PC-3 (cell line): Measurements from ENCODE around the gene PRRC2B. TPM values are rescaled to one million over a fixed set of nuclear protein-coding genes. Genes with fewer than 3 reads are reported as not detected.

Experiments
- ATAC-seq: fragments of 200-7000 bp; cut with Tn5 transposase; 2 replicates; pipeline ENCODE4 v1.9.1; 2020; ENCODE audit warnings: mild to moderate bottlenecking, moderate library complexity
- BruUV-seq: library from RNA; stranded (reverse); fragments of 400-500 nt; replicated peaks from 2 replicates; lab custom pipeline; 2021; lab: Mats Ljungman, UMichigan
- CTCF ChIA-PET: fragments of 300-600 bp; sonication (Branson Sonifier 250); formaldehyde crosslinking; loops from one replicate; lab custom pipeline; 2022; ENCODE audit warnings: antibody characterized with exemption; lab: Charles Lee
- POLR2A ChIA-PET: fragments of 300-600 bp; sonication (Branson Sonifier 250); formaldehyde crosslinking; loops from one replicate; lab custom pipeline; 2022; ENCODE audit warnings: antibody characterized with exemption; ENCODE audit not compliant: unreplicated experiment; lab: Charles Lee
- DNase-seq: peaks from one replicate; pipeline ENCODE4 v3.0.0-alpha.2; 2015
- H2AFZ ChIP-seq: fragments of 300-600 bp; sonication (generic); 2 replicates; pipeline ENCODE4 v1.6.0; 2016; ENCODE audit warnings: antibody characterized with exemption, low read length
- H3F3A ChIP-seq: fragments of 300-600 bp; sonication (generic); one replicate; pipeline ENCODE4 v1.6.0; 2017; ENCODE audit warnings: antibody characterized with exemption, low read length, control low read depth, mild to moderate bottlenecking; ENCODE audit not compliant: unreplicated experiment
- H3K27ac ChIP-seq: fragments of 300-600 bp; sonication (generic); 2 replicates; pipeline ENCODE4 v1.5.1; 2016; ENCODE audit warnings: mild to moderate bottlenecking, low read length
- H3K27me3 ChIP-seq: fragments of 300-600 bp; sonication (generic); 2 replicates; pipeline ENCODE4 v1.6.1; 2016; ENCODE audit warnings: low read length, mixed read lengths
- H3K36me3 ChIP-seq: fragments of 300-600 bp; sonication (generic); 2 replicates; pipeline ENCODE4 v1.6.1; 2016; ENCODE audit warnings: low read depth, mixed run types, low read length, mixed read lengths
- H3K4me1 ChIP-seq: fragments of 300-600 bp; sonication (generic); 2 replicates; pipeline ENCODE4 v1.5.1; 2016; ENCODE audit warnings: low read length; ENCODE audit not compliant: insufficient read depth
- H3K4me2 ChIP-seq: fragments of 300-600 bp; sonication (generic); 2 replicates; pipeline ENCODE4 v1.6.0; 2016; ENCODE audit warnings: low read length
- H3K4me3 ChIP-seq: fragments of 300-600 bp; sonication (generic); 2 replicates; pipeline ENCODE4 v1.5.1; 2016; ENCODE audit warnings: mild to moderate bottlenecking, low read length, mixed read lengths
- H3K79me2 ChIP-seq: fragments of 300-600 bp; sonication (generic); 2 replicates; pipeline ENCODE4 v1.6.1; 2017; ENCODE audit warnings: low read length, mixed read lengths
- H3K9ac ChIP-seq: fragments of 300-600 bp; sonication (generic); 2 replicates; pipeline ENCODE4 v1.6.0; 2016; ENCODE audit warnings: mild to moderate bottlenecking, low read length
- H3K9me2 ChIP-seq: fragments of 300-600 bp; sonication (generic); replicated peaks from 2 replicates; pipeline ENCODE4 v1.6.1; 2016; ENCODE audit warnings: mixed run types, low read length, mixed read lengths
- H3K9me3 ChIP-seq: fragments of 300-600 bp; sonication (generic); 2 replicates; pipeline ENCODE4 v1.6.1; 2016; ENCODE audit warnings: low read length, mixed read lengths
- H4K20me1 ChIP-seq: fragments of 300-600 bp; sonication (generic); 2 replicates; pipeline ENCODE4 v1.6.1; 2016; ENCODE audit warnings: low read length, mixed read lengths
- CTCF ChIP-seq: fragments of 300-600 bp; sonication (generic); conservative IDR thresholded peaks from 2 replicates; pipeline ENCODE4 v1.5.1; 2017; ENCODE audit warnings: antibody characterized with exemption, low read depth, mild to moderate bottlenecking, low read length
- EZH2 ChIP-seq: fragments of 300-600 bp; sonication (generic); IDR thresholded peaks from one replicate; pipeline ENCODE4 v1.6.1; 2017; ENCODE audit warnings: antibody characterized with exemption, mild to moderate bottlenecking, low read length; ENCODE audit not compliant: unreplicated experiment
- EZH2phosphoT487 ChIP-seq: fragments of 300-600 bp; sonication (generic); IDR thresholded peaks from 2 replicates; pipeline ENCODE4 v1.6.1; 2018; ENCODE audit warnings: mild to moderate bottlenecking, antibody characterized with exemption, low read length, borderline replicate concordance
- intact Hi-C: fragments of 100-400 bp; cut with micrococcal nuclease; formaldehyde crosslinking; loops from 2 replicates; pipeline ENCODE4 v1.9.0; 2023
- total RNA-seq: library from RNA; depleted of rRNA; stranded (reverse); fragments of >200 nt; gene quantifications from 2 replicates; pipeline ENCODE4 v1.2.3, GENCODE V29; 2014

The PRRC2B gene
- total RNA-seq, 1 experiment from 2014 or later = 46.9 TPM

GRCh38 chr9:131499254-131499767, 105.4 kb downstream of the PRRC2B start:
- no peaks in the 10 kb centered on the region for H3K9me2 ChIP-seq
- H4K20me1 ChIP-seq = no peaks in the 10 kb centered on the region
- peaks cover 4% of the 10 kb centered on the region for H3K36me3 ChIP-seq
- no peak overlapping the region for H3K27ac ChIP-seq
- ChIA-PET CTCF (interaction anchor here (0.6 kb wide), 1 partner anchor 27 kb away, joined by 3 read pairs; no protein-coding TSS in a partner anchor), POLR2A (no interaction called here)
- H3K4me1 ChIP-seq = peaks cover 17% of the 10 kb centered on the region
- TF ChIP-seq CTCF (no peak), EZH2 (no peak), EZH2phosphoT487 (no peak)
- intact Hi-C loops = no loop called here
- H3K4me3 ChIP-seq = no peak overlapping the region
- no peaks in the 10 kb centered on the region for H3K9me3 ChIP-seq
- no peak overlapping the region for H3K9ac ChIP-seq
- DNase-seq (no peak), ATAC-seq (no peak)
- H3F3A ChIP-seq = no peaks in the 10 kb centered on the region
- H3K27me3 ChIP-seq = no peaks in the 10 kb centered on the region
- BruUV-seq = no TSS peak
- peaks cover 12% of the 10 kb centered on the region for H3K79me2 ChIP-seq
- H3K4me2 ChIP-seq = no peak overlapping the region
- no peak overlapping the region for H2AFZ ChIP-seq

GRCh38 chr9:131500377-131500776, 106.5 kb downstream of the PRRC2B start:
- peak overlapping the region; percentile 43; the same call in 1 of the 2 replicates for H3K4me2 ChIP-seq
- peaks cover 19% of the 10 kb centered on the region for H3K4me1 ChIP-seq
- H3K9me3 ChIP-seq = no peaks in the 10 kb centered on the region
- ATAC-seq (no peak), DNase-seq (no peak)
- peaks cover 15% of the 10 kb centered on the region for H3K79me2 ChIP-seq
- H2AFZ ChIP-seq = no peak overlapping the region
- H3K27me3 ChIP-seq = no peaks in the 10 kb centered on the region
- H3K4me3 ChIP-seq = no peak overlapping the region
- no TSS peak for BruUV-seq
- no peaks in the 10 kb centered on the region for H3K9me2 ChIP-seq
- H3K36me3 ChIP-seq = peaks cover 4% of the 10 kb centered on the region
- no peak overlapping the region for H3K9ac ChIP-seq
- intact Hi-C loops = loop anchor here (5.0 kb wide), 1 partner anchor 62 kb away; no protein-coding TSS in a partner anchor
- H3K27ac ChIP-seq = peak overlapping the region; percentile 52
- no peaks in the 10 kb centered on the region for H4K20me1 ChIP-seq
- no peaks in the 10 kb centered on the region for H3F3A ChIP-seq
- TF ChIP-seq CTCF (no peak), EZH2 (no peak), EZH2phosphoT487 (no peak)
- POLR2A ChIA-PET = no interaction called here
- CTCF ChIA-PET = interaction anchor here (0.7 kb wide), 1 partner anchor 67 kb away, joined by 3 read pairs; no protein-coding TSS in a partner anchor

- intact Hi-C loops = loop anchor here (5.0 kb wide), 1 partner anchor 61 kb away; no protein-coding TSS in a partner anchor
- Histone ChIP-seq H3K4me1 (peaks cover 19% of the 10 kb centered on the region), H3K36me3 (peaks cover 4% of the 10 kb centered on the region), H2AFZ (no peak overlapping the region), H3K4me3 (no peak overlapping the region), H3K9me2 (no peaks in the 10 kb centered on the region), H3K4me2 (peak overlapping the region; percentile 43; the same call in 1 of the 2 replicates), H4K20me1 (no peaks in the 10 kb centered on the region), H3K9ac (no peak overlapping the region), H3K9me3 (no peaks in the 10 kb centered on the region), H3K79me2 (peaks cover 15% of the 10 kb centered on the region), H3F3A (no peaks in the 10 kb centered on the region), H3K27me3 (no peaks in the 10 kb centered on the region), H3K27ac (peak overlapping the region; percentile 52)
- CTCF ChIA-PET = interaction anchor here (0.7 kb wide), 1 partner anchor 67 kb away, joined by 3 read pairs; no protein-coding TSS in a partner anchor
- BruUV-seq = no TSS peak
- TF ChIP-seq EZH2phosphoT487 = no peak
- no peak for TF ChIP-seq EZH2
- TF ChIP-seq CTCF = no peak
- peak; percentile 39 for ATAC-seq
- DNase-seq = peak; percentile 78
- POLR2A ChIA-PET = no interaction called here
Measured at GRCh38 chr9:131500939-131501541, 107.2 kb downstream of the PRRC2B start.
